LHCN-M2 (cell line): Measurements from ENCODE around the gene ARVCF. TPM values are rescaled to one million over a fixed set of nuclear protein-coding genes. Genes with fewer than 3 reads are reported as not detected.
A peak's percentile ranks its signal among the peaks of the same experiment; 100 is the strongest.

ENCODE experiments used
- DNase-seq: peaks from one replicate; pipeline ENCODE4 v3.0.0-alpha.2; 2012; ENCODE audit warnings: low read depth
- total RNA-seq: library from RNA; depleted of rRNA; stranded (reverse); fragments of >200 nt; gene quantifications from 2 replicates; pipeline ENCODE4 v1.2.3, GENCODE V29; 2014

The ARVCF gene
- total RNA-seq, 1 experiment from 2014 or later: 6.4 TPM

DNA sequence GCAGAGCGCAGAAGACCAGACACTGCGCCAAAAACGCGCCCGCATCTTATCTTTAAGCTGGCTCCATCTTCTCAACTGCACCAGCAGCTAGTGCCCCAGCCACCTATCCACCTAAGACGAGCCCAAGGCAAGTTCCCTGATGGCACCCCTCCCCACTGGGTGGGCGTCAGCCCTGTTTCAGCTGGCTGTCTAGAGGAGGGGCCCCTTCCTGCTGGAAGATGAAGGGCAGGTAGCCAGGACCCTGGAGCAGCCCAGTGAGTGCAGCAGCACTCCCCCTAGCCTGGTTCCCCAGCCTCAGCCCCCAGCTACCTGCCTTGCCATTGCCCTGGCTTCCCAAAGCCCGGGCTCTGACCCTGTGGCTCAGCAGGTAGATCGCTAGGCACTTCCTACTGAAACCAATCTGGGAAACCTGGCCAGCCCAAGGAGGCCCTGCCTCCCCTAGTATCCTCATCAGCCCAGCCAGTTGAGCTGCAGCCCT, 28.3 kb downstream of the ARVCF start:
- DNase-seq: no peak

DNA sequence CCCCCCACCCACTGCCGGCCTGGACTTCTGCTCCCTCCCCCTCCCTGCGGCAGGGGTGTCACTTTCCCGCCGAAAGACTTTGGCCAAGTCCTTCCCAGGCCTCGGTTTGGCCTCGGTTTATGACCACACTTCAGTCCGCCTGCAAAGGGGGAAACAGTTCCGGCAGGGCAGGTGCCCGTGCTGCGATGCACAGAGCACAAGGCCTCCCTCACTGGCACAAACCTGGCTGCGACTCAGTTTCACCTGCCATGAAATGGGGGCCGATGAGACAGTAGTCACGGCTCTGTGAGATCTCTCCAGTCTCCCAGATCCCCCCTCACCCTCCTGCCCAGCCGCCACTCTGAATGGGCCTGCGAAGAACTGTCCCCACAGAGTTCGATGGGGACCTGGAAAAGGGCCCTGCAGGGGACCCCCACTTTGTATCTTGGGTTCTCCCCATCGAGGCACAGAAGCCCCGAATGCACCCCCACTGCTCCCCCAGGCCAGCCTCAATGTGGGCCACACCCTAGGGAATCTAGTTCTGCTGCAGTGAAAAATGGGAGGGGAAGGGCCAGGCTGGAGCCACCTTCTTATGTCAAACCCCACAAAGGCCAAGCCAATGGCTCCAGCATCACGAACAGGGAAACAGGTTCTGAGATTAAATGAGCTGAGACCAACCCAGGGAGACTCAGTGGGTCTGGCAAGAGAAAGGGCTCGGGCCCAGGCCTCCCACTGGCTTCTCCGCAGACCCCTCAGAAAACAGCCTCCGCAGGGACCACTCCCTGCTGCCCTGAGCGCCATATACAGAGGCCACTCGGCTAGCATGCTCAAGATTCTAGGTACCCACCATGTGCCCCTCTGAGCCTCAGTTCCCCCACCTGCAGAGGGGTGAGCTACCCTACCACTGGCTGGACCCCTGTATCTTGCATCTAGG, 29.0 kb downstream of the ARVCF start:
- no peak for DNase-seq

- DNase-seq: peak; percentile 49
These were observed 29.9 kb downstream of the ARVCF start for GRCh38 chr22:19986410-19987341.

DNA sequence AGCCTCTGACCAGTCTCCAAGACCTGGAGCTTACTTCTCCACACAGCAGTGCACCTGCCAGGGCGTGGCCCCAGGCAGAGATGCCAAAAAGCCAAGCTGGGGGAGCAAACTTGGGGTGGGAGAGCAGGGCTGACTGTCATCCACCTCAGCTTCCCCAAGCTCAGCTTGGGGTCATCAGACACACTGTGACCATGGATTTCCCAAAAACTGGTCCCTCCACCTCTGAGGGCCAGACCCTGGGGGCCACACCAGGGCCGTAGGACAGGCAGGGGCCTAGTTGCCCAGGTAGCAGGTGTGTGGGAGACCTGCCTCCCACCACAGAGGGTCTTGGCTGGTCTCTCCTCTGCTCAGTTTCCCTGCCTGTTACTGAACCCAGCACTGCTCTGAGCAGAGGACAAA, 30.6 kb downstream of the ARVCF start:
- no peak for DNase-seq

DNA sequence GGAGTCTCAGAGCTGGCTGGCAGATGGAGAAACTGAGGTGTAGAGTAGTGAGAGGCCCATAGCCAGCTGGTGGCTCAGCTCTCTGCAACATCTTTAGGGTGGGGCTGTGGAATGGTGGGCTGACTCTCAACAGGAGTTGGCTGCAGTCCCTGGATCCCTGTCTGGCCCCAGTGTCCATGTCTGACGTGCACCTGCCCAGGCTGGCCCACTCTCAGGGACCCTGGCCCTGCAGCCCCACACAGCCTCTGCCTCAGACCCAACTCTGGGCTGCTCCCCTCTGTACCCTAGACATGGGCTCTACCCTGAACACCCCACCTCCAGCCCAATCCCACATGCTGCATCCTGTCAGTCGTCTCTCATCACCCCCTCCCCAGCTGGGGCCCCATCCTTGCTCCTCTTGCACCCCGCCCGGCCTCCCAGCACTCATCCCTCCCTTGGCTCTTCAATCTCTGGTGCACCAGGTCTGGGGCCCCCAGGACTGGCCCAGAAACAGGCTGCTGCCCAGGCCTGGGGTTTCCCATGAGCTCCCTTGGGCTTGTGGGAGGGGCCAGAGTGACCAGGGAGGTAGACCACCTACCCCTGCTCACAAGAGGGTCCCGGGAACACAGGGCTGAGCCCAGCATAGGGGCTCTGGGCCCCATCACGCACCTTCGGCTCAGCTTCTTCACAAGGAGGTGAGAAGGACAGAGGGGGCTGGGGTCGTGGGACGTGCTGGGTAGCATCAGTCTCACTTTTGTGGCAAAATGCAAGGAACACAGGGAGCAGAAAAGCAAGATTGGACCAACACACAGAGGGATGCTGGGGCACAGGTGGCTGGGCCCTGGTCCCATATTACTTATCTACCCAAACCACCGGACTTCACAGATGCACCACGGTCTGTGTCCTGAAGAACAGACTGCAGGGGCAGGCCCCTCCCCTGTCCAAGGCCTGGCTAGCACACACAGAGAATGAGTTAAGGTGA, 31.5 kb downstream of the ARVCF start:
- no peak for DNase-seq

DNA sequence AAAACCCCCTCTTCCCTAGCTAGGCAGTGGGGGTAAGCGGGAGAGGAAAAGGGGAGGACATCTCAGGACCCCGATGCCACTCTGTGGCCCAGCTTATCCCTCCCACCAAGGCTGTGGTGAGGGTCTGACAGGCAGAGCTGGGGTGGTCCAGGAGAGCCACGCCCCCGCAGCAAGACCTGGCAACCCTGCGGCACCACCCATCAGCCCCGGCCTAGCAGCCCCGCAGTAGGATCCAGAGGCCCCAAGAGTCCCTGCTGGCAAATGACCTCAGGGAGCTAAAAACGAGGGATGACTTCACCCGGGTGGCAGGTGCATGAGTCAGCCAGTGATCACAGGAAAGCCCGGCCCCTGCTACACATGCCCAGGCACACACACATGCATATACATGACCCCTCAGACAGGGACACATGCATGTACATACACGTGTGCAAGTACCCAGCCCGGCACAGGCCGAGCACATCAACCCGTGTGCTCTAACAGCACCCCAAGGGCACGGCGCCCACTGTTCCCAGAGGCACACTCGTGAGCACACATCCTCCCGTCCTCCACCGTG, 32.3 kb downstream of the ARVCF start:
- DNase-seq: peak; percentile 38

- no peak for DNase-seq
These were observed 32.9 kb downstream of the ARVCF start for GRCh38 chr22:19983741-19984140.

DNA sequence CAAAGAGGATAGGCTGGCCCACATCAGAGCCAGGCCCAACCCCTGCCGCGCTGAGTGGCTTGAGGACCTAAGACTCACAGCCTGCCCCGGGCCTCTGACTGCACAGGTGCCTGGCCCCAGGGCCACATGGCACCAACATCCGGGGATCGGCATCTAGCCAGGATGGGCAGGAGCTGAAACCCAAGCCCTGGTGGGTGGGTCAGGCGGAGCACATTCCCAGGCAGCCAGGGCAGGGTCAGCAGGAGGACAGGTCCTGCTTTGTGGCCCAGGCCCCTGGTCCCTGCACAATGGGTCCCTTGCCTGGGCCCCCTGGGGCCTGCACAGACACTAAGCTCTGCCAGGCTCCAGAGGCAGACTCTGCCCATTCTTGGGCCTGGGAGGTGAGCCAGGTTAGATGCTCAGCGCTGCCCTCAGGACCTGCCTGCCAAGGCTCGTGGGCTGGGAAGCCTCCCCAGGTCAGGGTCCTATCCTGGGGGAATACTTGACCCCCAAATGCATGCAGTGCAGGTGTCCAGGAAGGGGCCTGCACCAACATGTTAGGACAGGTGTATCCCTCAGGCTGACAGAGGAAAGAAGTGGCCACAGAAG, 33.5 kb downstream of the ARVCF start:
- no peak for DNase-seq

DNA sequence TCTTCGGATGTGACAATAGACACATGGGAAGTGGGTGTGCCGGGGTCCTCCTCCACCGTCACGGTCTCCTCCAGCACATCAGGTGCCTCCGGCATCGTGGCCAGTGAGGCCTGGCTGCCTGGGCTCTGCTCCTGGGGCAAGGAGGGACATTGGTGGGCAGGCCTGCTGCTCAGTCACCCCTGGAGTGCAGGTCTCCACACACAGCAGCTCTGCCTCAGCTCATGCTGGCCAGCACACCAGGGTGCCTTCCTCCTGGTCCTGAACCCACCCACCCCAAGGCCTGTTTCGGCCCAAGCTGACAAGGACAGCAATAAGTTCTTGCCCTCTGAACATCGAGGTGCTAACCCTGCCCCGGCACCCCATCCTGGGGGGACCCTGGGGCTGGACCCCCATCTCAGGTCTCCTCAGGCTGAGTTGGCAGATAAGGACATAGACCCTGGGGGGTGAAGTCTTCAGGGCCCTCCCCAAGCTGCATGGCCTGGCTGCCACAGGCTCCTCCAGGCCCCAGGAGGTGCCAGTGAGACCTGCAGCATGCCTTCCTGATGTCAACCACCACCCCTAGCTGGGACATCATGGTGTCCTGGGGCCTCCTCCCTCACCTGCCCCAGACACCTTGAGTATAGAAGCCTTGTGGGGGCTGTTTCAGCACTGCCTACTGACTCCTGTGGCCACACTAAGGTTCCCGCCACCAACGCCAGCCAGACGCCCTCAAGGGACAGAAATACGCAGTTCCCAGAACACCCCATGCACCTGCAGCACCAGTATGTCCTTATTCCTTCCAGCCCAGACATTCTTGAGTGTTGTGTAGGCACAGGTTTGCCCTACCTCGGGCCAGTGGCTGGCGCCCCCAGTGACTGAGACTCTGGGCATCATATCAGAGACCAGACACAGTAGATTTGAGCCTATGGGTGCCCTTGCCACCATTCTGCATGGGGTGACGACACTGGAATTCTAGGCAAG, 34.4 kb downstream of the ARVCF start:
- no peak for DNase-seq

DNA sequence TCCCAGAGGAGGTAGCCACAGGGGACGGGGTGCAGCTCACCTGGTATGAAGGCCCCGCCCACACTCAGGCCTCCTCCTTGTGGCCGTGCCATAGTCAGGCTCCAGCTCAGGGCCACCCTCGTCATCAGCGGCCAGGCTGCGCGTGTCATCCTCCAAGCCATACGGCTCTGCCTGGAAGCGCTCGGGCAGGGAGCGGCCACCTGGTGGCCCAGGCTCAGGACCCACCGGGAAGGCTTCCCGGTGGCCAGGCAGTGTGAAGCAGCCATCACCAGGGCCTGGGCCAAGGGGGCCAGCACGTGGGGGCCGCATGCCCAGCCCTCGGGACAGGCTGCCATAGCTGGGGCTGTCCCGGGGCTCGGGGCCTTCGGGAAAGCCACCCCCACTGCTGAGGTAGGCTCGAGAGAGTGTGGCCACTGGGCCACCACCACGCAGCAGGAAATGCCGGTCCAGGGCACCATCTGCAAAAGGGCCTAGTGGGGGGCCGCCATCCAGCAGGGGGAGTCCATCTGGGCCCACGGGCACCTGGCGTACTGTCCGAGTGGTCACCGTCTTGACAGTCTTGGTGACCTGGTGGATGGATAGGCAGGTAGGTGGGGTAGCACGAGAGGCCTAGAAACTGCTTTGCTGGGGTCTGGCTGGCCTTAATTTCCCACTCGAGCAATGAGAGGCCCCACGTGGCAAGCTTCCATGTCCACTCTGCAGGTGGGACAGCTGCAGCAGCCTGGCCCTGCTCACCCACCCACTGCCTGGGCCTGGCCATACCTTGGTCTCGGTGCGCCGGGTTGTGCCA, 35.3 kb downstream of the ARVCF start:
- DNase-seq: no peak

DNA sequence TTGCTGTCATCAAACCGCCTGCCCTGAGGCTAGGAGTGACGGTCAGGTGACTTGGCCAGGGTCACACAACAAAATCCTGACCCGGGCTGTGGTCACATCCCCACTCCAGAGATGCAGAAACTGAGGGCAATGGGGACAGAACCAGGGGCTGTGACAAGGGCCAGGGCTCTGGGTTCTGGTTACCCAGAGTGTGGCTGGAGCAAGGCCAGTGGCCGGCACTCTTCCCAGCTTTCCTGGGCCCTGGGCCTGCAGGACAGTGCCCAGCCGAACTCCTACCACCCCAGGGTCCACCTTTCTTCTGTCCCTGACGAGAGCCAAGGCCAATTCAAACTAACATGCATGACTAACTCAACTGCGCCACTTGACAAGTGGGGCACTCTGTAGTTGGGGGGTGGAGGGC, 35.9 kb downstream of the ARVCF start:
- DNase-seq: no peak

DNA sequence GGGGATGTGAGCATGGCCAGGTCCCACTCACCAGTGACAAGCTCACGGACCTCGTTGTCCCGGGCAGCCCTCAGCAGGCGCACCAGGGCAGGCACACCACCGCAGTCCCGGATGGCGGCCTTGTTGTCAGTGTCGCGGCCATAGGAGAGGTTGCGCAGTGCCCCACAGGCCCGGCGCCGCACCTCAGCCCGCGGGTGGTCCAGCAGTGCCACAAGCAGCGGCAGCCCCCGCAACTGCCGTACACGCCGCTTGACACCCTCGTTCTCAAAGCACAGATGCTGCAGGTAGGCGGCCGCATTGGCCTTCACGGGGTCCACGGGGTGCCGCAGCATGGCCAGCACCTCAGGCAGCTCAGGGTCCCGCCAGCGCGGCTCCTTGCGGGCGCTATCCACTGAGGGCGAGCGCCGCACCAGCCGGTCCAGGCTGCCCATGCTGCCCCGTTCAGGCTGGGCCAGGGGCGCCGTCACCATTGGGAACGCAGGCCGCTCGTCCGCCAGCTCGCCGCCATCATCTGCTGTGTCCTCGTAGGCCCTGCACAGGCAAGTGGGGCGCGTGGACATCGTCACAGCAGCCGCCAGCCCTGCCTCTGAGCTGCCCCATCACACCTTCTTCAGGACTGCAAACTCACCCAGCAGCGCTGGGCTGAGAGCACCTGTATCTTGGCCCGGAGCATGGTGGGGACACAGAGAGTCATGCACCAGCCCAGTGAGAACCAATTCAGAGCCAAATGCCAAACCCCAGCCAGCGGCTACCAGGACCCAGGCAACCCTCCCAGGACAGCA, 36.7 kb downstream of the ARVCF start:
- no peak for DNase-seq

- DNase-seq: no peak
These were observed 37.9 kb downstream of the ARVCF start for GRCh38 chr22:19978748-19979147.

DNA sequence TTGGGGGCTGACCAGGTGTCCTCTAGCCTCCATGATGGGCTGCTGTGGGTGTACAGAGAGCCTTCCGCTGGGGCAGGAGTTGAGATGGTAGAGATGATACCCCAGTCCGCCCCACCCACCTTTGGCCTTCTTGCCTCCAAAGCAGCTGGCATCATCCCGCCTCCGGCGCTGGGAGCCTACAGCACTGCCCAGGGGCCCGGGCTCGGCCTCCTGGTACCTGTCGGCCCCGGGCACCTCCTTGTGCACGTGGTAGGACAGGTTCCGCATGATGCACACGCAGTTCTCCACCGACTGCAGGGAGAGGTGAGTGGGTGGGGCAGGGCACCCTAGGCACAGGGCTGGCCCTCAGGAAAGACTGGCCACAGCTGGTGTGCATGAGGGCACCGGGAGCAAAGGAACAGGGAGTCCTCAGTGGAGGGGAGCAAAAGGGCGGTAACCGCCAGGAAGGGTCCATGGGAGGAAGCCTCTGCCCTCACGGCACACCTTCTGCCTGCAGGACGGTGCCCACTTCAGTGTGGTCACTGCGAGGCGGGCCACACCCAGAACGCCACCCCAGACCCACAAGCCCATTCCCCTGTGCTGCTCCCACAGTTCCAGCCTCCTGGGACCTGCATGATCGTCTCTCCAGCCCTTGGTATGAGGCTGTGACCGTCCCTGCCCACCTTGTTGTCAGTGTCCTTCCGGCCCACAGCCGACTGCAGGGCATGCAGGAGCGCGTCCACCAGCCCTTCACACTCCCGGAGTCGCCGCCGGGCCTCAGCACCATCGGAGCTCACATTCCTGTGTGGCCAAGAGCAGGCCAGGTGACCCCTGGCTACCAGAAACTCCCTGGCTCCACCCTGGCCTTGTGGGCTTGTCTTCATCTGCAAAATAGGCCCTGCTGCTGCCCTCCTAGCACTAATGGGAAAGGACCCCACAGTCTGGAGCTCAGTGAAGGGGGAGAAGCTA, 39.1 kb downstream of the ARVCF start:
- DNase-seq: no peak

GRCh38 chr22:19976671-19977070, 40.0 kb downstream of the ARVCF start:
- no peak for DNase-seq

GRCh38 chr22:19975707-19976035, 41.0 kb downstream of the ARVCF start:
- no peak for DNase-seq
